Stimulated activated naive CD8-positive, alpha-beta T cell treated with anti-CD3 and anti-CD28 coated beads, Interleukin-15, amount 100 ng/mL, for 72 hours (primary cell): ENCODE results near the gene DVL1.

Experiments used
- ATAC-seq: fragments of 150-1000 bp; cut with Tn5 transposase; 2 replicates; pipeline ENCODE4 v1.10.0; 2021; ENCODE audit warnings: mild to moderate bottlenecking, moderate library complexity
- DNase-seq, 2 donors: peaks; one replicate each; pipeline ENCODE4 v3.0.0; 2021 to 2022
- H3K27ac Mint-ChIP-seq, 2 donors: one replicate each; pipeline ENCODE4 v1.8.0; 2022; ENCODE audit warnings: mild to moderate bottlenecking in 2 of 2, mixed read lengths in 2 of 2, moderate library complexity in 2 of 2
- H3K27me3 Mint-ChIP-seq: one replicate; pipeline ENCODE4 v1.8.0; 2022; ENCODE audit warnings: mixed read lengths
- H3K4me1 Mint-ChIP-seq: one replicate; pipeline ENCODE4 v1.8.0; 2022; ENCODE audit warnings: mild to moderate bottlenecking, mixed read lengths
- H3K4me3 Mint-ChIP-seq, 2 donors: one replicate each; pipeline ENCODE4 v1.8.0; 2022; ENCODE audit warnings: mild to moderate bottlenecking in 2 of 2, mixed read lengths in 2 of 2, moderate library complexity in 1 of 2
- H3K9me3 Mint-ChIP-seq, 2 donors: one replicate each; pipeline ENCODE4 v1.8.0; 2022; ENCODE audit warnings: mixed read lengths in 2 of 2

Gene DVL1

DNA sequence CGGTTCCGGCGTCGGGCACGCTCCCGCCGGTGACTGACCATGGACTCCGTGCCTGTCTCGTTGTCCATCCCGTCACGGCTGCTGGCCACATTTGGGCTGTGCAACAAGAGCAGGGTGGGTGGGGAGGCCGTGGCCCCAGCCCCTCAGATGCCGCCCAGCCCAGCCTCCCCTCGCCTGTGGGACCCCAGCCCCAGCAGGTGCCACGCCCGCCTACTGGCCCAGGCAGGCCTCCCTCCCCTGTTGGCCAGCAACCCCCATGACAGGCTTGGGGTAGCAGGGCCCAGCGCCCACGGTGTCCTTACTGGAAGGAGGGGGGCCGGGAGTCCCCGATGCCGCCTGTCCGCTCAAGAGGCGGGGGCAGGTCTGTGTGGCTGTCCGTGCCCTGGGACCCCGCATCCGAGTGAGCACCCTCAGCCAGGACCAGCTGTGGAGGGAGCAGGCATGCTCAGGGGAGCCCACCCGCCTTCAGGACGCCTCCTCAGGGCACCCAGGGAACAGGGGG lies 7.1 kb downstream of the DVL1 start:
- H3K4me3 Mint-ChIP-seq, result no peak overlapping the region
- peaks cover 0 to 7% of the 10 kb centered on the region in 2 donors for H3K9me3 Mint-ChIP-seq
- no peaks in the 10 kb centered on the region for H3K27me3 Mint-ChIP-seq
- peak; percentile 3 for ATAC-seq
- no peak for DNase-seq
- no peak overlapping the region for H3K27ac Mint-ChIP-seq
- H3K4me1 Mint-ChIP-seq, result peaks cover 39% of the 10 kb centered on the region

DNA sequence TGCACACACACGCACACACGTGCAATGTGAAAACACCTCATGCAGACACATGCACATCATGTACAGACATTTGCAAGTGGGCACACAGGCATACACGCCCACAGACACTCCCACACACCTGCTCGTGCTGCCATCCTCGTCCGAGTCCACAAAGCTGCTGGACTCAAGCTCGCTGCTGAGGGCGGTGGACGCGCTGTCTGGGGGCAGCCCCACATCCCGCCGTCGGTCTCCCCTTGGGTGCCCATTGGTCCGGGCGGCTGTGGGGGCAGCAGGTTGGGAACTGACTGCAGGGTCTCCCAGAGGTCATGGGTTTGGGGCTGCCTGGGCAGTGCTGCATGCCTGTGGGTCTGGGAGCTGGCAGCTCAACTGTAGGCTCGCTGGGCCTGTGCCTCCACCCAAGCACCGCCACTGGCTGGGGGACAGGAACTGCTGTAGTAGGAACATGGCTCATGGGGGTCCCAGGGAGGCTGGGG lies 7.6 kb downstream of the DVL1 start:
- peaks cover 0 to 7% of the 10 kb centered on the region in 2 donors for H3K9me3 Mint-ChIP-seq
- no peak overlapping the region for H3K27ac Mint-ChIP-seq
- H3K27me3 Mint-ChIP-seq, result no peaks in the 10 kb centered on the region
- no peak overlapping the region for H3K4me3 Mint-ChIP-seq
- ATAC-seq, result no peak
- H3K4me1 Mint-ChIP-seq, result peaks cover 34% of the 10 kb centered on the region
- DNase-seq, result no peak

DNA sequence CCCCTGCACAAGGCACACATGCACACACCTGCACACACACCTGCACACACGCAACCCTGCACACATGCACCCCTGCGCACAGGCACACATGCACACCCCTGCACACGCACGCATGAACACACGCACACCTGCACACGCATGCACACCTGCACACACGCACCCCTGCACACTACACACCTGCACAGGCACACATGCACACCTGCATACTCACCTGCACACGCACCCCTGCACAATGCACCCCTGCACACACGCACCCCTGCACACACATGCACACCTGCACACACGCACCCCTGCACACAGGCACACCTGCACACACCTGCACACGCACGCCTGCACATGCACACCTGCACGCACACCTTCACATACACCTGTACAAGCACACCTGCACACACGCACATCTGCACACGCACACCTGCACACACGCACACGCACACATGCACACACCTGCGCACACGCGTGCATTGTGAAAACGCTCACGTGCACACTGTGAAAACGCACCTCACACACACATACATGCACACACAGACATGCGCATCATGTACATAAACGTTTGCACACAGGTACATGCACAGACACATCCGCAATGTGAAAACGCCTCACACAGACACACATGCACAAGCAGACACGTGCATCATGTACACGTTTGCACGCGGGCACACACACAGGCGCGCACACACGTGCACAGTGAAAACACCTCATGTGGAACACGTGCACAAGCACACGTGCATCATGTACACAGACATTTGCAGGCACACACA lies 8.2 kb downstream of the DVL1 start:
- Mint-ChIP-seq H3K4me1 (peaks cover 27% of the 10 kb centered on the region), H3K9me3 (peaks cover 0 to 7% of the 10 kb centered on the region in 2 donors), H3K27ac (no peak overlapping the region), H3K27me3 (no peaks in the 10 kb centered on the region), H3K4me3 (no peak overlapping the region)
- ATAC-seq (no peak), DNase-seq (no peak)

GRCh38 chr1:1340185-1340584 lies 9.0 kb downstream of the DVL1 start:
- no peaks in the 10 kb centered on the region for H3K27me3 Mint-ChIP-seq
- peaks cover 0 to 7% of the 10 kb centered on the region in 2 donors for H3K9me3 Mint-ChIP-seq
- no peak overlapping the region for H3K4me3 Mint-ChIP-seq
- no peak overlapping the region for H3K27ac Mint-ChIP-seq
- DNase-seq (no peak), ATAC-seq (no peak)
- peaks cover 23% of the 10 kb centered on the region for H3K4me1 Mint-ChIP-seq

DNA sequence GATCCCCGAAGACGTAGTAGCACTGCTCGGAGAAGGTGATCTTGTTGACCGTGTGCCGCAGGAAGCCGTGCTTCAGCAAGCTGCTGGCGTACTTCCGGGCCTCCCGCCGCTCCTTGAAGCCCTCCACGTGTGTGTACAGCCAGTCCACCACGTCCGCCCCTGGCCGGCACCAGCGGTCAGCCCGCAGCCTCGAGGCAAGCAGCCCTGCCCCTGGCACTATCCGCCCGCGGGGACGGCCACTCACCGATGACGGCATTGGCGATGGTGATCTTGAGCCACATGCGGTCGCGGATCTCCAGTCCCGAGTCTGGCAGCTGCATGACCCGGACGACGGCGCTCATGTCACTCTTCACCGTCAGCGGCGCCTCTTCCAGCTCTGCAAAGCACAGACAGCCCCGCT lies 10.9 kb downstream of the DVL1 start:
- ATAC-seq, result no peak
- Mint-ChIP-seq H3K27me3 (no peaks in the 10 kb centered on the region), H3K4me3 (no peak overlapping the region), H3K27ac (no peak overlapping the region), H3K4me1 (peaks cover 8% of the 10 kb centered on the region), H3K9me3 (peaks cover 0 to 7% of the 10 kb centered on the region in 2 donors)
- no peak for DNase-seq

- Mint-ChIP-seq H3K9me3 (peaks cover 0 to 7% of the 10 kb centered on the region in 2 donors), H3K27ac (no peak overlapping the region), H3K4me1 (peaks cover 2% of the 10 kb centered on the region), H3K4me3 (no peak overlapping the region), H3K27me3 (no peaks in the 10 kb centered on the region)
- ATAC-seq (peak; percentile 30), DNase-seq (no peak)
Observed at GRCh38 chr1:1337793-1338147, 11.4 kb downstream of the DVL1 start.

DNA sequence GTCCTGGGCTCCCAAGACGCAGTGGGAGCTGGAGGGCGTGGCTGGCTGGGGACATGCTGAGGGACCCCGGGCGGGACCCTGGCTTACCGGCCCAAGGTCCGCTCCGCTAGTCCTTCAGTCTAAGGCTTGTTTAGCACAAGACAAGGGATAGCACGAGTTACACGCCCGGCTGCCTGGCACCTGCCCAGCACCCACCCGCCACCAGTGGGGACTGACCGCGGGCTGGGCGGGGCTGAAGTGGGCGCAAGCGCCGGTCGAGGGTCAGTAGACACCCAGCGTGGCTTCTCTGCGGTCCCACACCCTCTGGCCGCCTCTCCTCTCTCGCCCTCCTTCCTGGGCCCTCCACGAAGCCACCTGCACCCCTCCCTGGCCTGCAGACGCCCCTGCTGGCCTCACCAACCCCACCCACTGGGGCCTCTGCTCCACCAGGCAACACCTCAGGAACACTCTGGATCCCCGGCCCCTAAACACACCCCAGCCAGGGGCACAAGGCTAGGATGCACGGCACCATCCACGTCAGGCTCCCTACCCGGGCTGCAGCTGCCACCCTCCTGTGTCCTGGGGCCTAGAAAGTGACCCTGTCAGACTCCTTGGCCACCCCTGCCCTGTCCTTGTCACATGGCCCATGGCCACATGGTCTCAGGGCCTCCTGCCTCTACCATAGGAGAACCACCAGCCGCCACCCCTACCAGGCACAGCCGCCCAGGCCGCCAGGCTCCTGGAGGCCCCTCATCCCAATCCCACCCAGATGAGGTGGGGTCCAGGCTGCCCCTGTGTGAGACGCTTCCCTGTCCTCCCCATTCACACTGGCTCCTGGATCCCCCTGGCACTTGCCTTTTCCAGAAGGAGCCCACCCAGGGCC lies 12.1 kb downstream of the DVL1 start:
- Mint-ChIP-seq H3K27ac (no peak overlapping the region), H3K27me3 (no peaks in the 10 kb centered on the region), H3K9me3 (peaks cover 0 to 7% of the 10 kb centered on the region in 2 donors), H3K4me3 (no peak overlapping the region), H3K4me1 (no peaks in the 10 kb centered on the region)
- DNase-seq (no peak), ATAC-seq (no peak)

DNA sequence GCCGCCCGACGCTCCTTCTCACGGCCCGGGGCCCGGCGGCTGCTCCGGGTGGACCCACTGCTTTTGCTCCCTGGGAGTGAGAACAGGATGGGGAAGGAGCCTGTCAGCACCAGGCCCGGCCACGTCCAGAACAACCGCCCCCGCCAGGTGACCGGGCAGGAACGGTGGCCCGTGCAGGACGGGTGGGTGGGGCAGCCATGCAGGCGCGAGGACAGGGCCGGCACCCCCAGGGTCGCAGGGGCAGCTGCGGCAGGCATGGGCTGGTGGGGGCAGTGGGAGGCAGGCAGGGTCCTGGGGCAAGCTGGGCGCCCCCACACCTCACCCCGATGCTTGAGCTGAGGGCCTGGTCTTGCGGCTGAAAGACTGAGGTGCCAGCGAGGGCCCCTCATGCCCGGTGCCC lies 12.8 kb downstream of the DVL1 start:
- no peak for DNase-seq
- Mint-ChIP-seq H3K9me3 (peaks cover 0 to 6% of the 10 kb centered on the region in 2 donors), H3K4me3 (no peak overlapping the region), H3K27me3 (no peaks in the 10 kb centered on the region), H3K27ac (no peak overlapping the region), H3K4me1 (no peaks in the 10 kb centered on the region)
- ATAC-seq, result no peak

GRCh38 chr1:1335792-1336248 lies 13.4 kb downstream of the DVL1 start:
- no peaks in the 10 kb centered on the region for H3K27me3 Mint-ChIP-seq
- no peak overlapping the region for H3K4me3 Mint-ChIP-seq
- peaks cover 0 to under 1% of the 10 kb centered on the region in 2 donors for H3K9me3 Mint-ChIP-seq
- ATAC-seq, result no peak
- H3K27ac Mint-ChIP-seq, result no peak overlapping the region
- no peaks in the 10 kb centered on the region for H3K4me1 Mint-ChIP-seq
- no peak for DNase-seq

GRCh38 chr1:1335283-1335682 lies 13.9 kb downstream of the DVL1 start:
- no peaks in the 10 kb centered on the region for H3K9me3 Mint-ChIP-seq

GRCh38 chr1:1334835-1335234 lies 14.4 kb downstream of the DVL1 start:
- ATAC-seq (no peak), DNase-seq (no peak)
- H3K27ac Mint-ChIP-seq, result peak overlapping the region in 1 of 2 donors; percentile 74
- no peak overlapping the region for H3K4me3 Mint-ChIP-seq
- H3K9me3 Mint-ChIP-seq, result peaks cover 2 to 3% of the 10 kb centered on the region in 2 donors
- H3K27me3 Mint-ChIP-seq, result no peaks in the 10 kb centered on the region
- H3K4me1 Mint-ChIP-seq, result no peaks in the 10 kb centered on the region

More at GRCh38 chr1:1335283-1335682, 13.9 kb downstream of the DVL1 start:
- Mint-ChIP-seq H3K27ac (no peak overlapping the region), H3K27me3 (no peaks in the 10 kb centered on the region), H3K4me1 (no peaks in the 10 kb centered on the region), H3K4me3 (no peak overlapping the region)
- no peak for DNase-seq
- no peak for ATAC-seq

- DNase-seq (no peak), ATAC-seq (no peak)
- H3K4me1 Mint-ChIP-seq, result peaks cover 6% of the 10 kb centered on the region
- H3K4me3 Mint-ChIP-seq, result no peak overlapping the region
- H3K27me3 Mint-ChIP-seq, result no peaks in the 10 kb centered on the region
- peak overlapping the region in 1 of 2 donors; percentile 71 for H3K27ac Mint-ChIP-seq
- H3K9me3 Mint-ChIP-seq, result peaks cover 4 to 6% of the 10 kb centered on the region in 2 donors
Observed at GRCh38 chr1:1333551-1334241, 15.5 kb downstream of the DVL1 start.

DNA sequence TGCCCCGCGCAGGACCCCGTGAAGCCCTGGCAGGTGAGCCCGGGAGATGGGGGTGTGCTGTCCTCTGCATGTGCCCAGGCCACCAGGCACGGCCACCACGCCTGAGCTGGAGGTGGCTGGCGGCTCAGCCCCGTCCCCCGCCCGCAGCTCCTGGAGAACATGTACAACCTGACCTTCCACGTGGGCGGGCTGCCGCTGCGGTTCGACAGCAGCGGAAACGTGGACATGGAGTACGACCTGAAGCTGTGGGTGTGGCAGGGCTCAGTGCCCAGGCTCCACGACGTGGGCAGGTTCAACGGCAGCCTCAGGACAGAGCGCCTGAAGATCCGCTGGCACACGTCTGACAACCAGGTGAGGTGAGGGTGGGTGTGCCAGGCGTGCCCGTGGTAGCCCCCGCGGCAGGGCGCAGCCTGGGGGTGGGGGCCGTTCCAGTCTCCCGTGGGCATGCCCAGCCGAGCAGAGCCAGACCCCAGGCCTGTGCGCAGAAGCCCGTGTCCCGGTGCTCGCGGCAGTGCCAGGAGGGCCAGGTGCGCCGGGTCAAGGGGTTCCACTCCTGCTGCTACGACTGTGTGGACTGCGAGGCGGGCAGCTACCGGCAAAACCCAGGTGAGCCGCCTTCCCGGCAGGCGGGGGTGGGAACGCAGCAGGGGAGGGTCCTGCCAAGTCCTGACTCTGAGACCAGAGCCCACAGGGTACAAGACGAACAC lies 16.3 kb downstream of the DVL1 start:
- no peaks in the 10 kb centered on the region for H3K27me3 Mint-ChIP-seq
- no peak overlapping the region for H3K4me3 Mint-ChIP-seq
- peaks cover 4 to 6% of the 10 kb centered on the region in 2 donors for H3K9me3 Mint-ChIP-seq
- H3K27ac Mint-ChIP-seq, result peak overlapping the region in 1 of 2 donors; percentile 42
- no peak for ATAC-seq
- H3K4me1 Mint-ChIP-seq, result peaks cover 7% of the 10 kb centered on the region
- DNase-seq, result no peak

GRCh38 chr1:1332031-1332755 lies 17.0 kb downstream of the DVL1 start:
- peaks cover 4 to 6% of the 10 kb centered on the region in 2 donors for H3K9me3 Mint-ChIP-seq
- peak overlapping the region in 1 of 2 donors; percentile 27 for H3K27ac Mint-ChIP-seq
- no peak for DNase-seq
- H3K27me3 Mint-ChIP-seq, result no peaks in the 10 kb centered on the region
- ATAC-seq, result no peak
- peaks cover 12% of the 10 kb centered on the region for H3K4me1 Mint-ChIP-seq
- no peak overlapping the region for H3K4me3 Mint-ChIP-seq
